Smooth muscle cell of trachea (primary cell): ENCODE data around the gene PTOV1. TPM values are rescaled to one million over a fixed set of nuclear protein-coding genes. Genes with fewer than 3 reads are reported as not detected.

Source experiments
- total RNA-seq: library from RNA; depleted of rRNA; stranded (reverse); fragments of >200 nt; gene quantifications from 2 replicates; pipeline ENCODE4 v1.2.1, GENCODE V29; 2014

PTOV1 gene
- total RNA-seq, result 58.6 and 81.0 TPM in 2 replicates

GRCh38 chr19:49850487-49851342 lies at the start of gene PTOV1:
PTOV1 (plus strand) TSS chr19:49851159.

DNA sequence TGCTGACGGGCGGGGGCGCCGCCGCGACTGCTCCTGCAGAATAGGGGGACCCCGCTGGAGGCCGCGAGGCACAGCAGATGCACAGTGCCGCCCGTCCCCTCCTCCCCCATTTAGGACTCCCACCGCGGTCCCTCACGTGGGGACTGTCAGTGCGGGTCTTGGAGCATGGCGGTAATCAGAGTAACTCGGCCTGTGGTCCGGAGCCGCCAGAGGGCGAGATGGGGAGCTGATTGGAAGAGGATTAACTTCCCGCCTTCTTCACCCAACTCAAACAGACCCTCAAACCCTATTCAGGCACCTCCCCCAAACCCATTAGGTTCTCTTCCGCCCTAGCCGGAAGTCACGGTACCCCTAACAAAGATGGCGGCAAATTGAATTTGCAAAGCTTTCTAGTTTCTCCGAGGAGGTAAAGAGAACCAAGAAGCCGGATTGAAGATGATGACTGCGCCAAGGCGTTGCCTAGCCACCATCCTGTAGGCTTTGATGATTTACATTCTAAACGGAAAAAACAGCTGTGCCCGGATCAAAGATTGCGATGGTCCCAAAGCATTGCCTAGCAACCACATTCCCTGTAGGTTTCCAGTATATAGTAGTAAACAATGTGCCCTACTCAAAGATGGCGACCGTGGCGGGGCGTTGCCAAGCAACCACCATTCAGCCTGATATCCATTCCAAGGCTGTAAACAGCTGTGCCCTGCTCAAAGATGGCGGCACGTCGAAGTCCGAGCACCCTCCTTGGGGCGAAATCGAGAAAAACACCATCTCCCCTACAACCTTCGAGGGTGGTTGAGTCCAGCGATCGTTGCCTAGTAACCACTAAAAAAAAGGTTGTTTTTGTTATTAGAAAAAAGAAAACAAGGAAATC lies 37.7 kb upstream of the PTOV1 start, which contains the start of gene FUZ:
Gene FUZ, minus strand, starts transcription at position 296 of the 865 bp plus-strand sequence. Its CDS starts 186 bp downstream, at position 110.

GRCh38 chr19:49817964-49818648 lies 32.9 kb upstream of the PTOV1 start, which contains the start of gene MED25:
MED25 (plus strand) TSS chr19:49818289; CDS start chr19:49818342, 53 bp downstream.

DNA sequence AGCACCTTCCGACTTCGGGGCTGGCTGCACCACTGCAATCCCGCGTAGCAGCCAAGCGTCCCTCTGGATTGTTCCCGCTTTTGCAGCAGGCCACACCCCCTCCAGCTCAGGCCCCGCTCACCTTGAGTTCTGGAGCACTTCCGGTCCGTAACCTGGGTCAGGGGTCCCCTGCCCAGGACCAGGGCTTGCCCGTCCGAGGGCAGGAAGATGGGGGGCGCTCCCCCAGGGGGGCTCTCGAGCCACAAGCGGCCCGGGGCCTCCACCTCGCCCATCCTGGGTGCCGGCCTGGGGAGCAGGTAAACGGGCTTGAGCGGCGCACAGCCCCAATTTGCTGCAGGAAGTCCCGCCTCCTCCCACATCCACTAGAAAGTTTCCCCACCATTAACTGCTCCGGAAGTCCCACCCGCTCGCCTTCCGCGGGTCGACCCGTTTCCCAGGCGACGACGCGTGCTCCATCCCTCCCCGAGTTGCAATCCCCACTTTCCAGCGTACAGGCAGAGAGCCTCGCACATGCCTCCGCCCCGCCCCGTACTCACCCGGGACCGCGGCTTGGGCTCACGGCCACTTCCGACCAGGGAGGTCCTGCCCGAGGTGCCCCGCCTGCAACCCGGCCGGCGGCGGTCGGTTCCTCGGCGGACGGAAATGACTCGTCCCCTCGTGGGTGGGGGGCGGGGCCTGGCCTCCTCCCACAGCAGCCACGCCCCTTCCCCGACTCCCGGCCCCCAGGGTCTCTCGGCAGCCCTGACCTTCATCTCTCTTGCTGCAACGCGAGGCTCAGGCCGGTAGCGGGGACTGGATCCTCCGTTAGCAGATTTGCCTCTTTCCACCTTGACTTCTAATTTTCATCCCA lies 16.2 kb downstream of the PTOV1 start, which contains the start of gene PNKP:
Gene PNKP, minus strand, starts transcription at position 644 of the 850 bp plus-strand sequence. Its CDS starts 372 bp downstream, at position 272.

GRCh38 chr19:49877020-49877878 lies 26.3 kb downstream of the PTOV1 start, which contains the start of the genes AKT1S1 and TBC1D17:
AKT1S1 (minus strand) TSS chr19:49877355; CDS start chr19:49873295, 4,060 bp downstream.
TBC1D17 (plus strand) TSS chr19:49877702; CDS start chr19:49877724, 22 bp downstream.

GRCh38 chr19:49896863-49897621 lies 46.1 kb downstream of the PTOV1 start, which contains the start of gene IL4I1:
IL4I1 (minus strand) TSS chr19:49896887; CDS start chr19:49896160, 727 bp downstream.

Other genes with a start within 250 kb of the PTOV1 start
- gene RRAS, start 211.0 kb upstream of the PTOV1 start, total RNA-seq, result 46.0 and 96.3 TPM in 2 replicates
- gene SCAF1, start 208.9 kb upstream of the PTOV1 start, total RNA-seq, result 26.6 and 30.6 TPM in 2 replicates
- 33.3 and 69.5 TPM in 2 replicates for gene IRF3, start 185.3 kb upstream of the PTOV1 start, total RNA-seq
- 4.8 and 5.5 TPM in 2 replicates for gene BCL2L12, start 185.2 kb upstream of the PTOV1 start, total RNA-seq
- gene PRMT1, start 173.9 kb upstream of the PTOV1 start, total RNA-seq, result 224 and 304 TPM in 2 replicates
- 0.44 and 0.83 TPM in 2 replicates for gene ADM5, start 161.6 kb upstream of the PTOV1 start, total RNA-seq
- gene CPT1C, start 160.0 kb upstream of the PTOV1 start, total RNA-seq, result 29.7 and 37.5 TPM in 2 replicates
- 0.17 and 0.44 TPM in 2 replicates for gene TSKS, start 87.9 kb upstream of the PTOV1 start, total RNA-seq
- 110 and 154 TPM in 2 replicates for gene AP2A1, start 84.2 kb upstream of the PTOV1 start, total RNA-seq
- gene FUZ, start 37.9 kb upstream of the PTOV1 start, total RNA-seq, result 30.4 and 46.0 TPM in 2 replicates
- 17.7 and 26.9 TPM in 2 replicates for gene MED25, start 32.9 kb upstream of the PTOV1 start, total RNA-seq
- gene PNKP, start 16.4 kb downstream of the PTOV1 start, total RNA-seq, result 43.3 and 55.9 TPM in 2 replicates
- 11.8 and 18.9 TPM in 2 replicates for gene AKT1S1, start 26.2 kb downstream of the PTOV1 start, total RNA-seq
- gene TBC1D17, start 26.5 kb downstream of the PTOV1 start, total RNA-seq, result 21.4 and 24.8 TPM in 2 replicates
- 1.0 and 1.3 TPM in 2 replicates for gene IL4I1, start 45.7 kb downstream of the PTOV1 start, total RNA-seq
- 19.9 and 30.4 TPM in 2 replicates for gene ATF5, start 78.0 kb downstream of the PTOV1 start, total RNA-seq
- 28.1 TPM in 2 replicates for gene NUP62, start 78.3 kb downstream of the PTOV1 start, total RNA-seq
- gene SIGLEC11, start 110.0 kb downstream of the PTOV1 start, total RNA-seq, result not detected in 2 replicates
- gene VRK3, start 174.2 kb downstream of the PTOV1 start, total RNA-seq, result 32.9 and 34.4 TPM in 2 replicates
- gene ZNF473, start 174.8 kb downstream of the PTOV1 start, total RNA-seq, result 5.6 and 6.0 TPM in 2 replicates